Stimulated activated CD8-positive, alpha-beta memory T cell treated with anti-CD3 and anti-CD28 coated beads, Interleukin-7, amount 100 ng/mL, for 24 hours (primary cell): Measurements from ENCODE around the gene STAU1.
"Not testable (repeated sequence)": the region's sequence is repeated elsewhere in the genome, so short reads cannot be mapped to it uniquely, and the experiment has no call there.

Source experiments
- DNase-seq: peaks from one replicate; pipeline ENCODE4 v3.0.0-alpha.2; 2020; ENCODE audit warnings: low read depth

STAU1 gene

GRCh38 chr20:49165611-49166010, 22.5 kb downstream of the STAU1 start:
- no peak for DNase-seq

- no peak for DNase-seq
These were observed 24.4 kb downstream of the STAU1 start for GRCh38 chr20:49163696-49164095.

GRCh38 chr20:49161428-49162152, 26.5 kb downstream of the STAU1 start:
- no peak for DNase-seq

- no peak for DNase-seq
These were observed 27.8 kb downstream of the STAU1 start for GRCh38 chr20:49160057-49160929.

GRCh38 chr20:49157146-49157545, 31.0 kb downstream of the STAU1 start:
- DNase-seq: no peak

GRCh38 chr20:49156481-49156880, 31.7 kb downstream of the STAU1 start:
- no peak for DNase-seq

- DNase-seq: no peak
These were observed 36.7 kb downstream of the STAU1 start for GRCh38 chr20:49151436-49151835.

GRCh38 chr20:49149281-49150045, 38.7 kb downstream of the STAU1 start:
- no peak for DNase-seq

- no peak for DNase-seq
These were observed 39.5 kb downstream of the STAU1 start for GRCh38 chr20:49148601-49149000.

GRCh38 chr20:49147296-49147695, 40.8 kb downstream of the STAU1 start:
- DNase-seq: no peak

GRCh38 chr20:49146442-49147225, 41.5 kb downstream of the STAU1 start:
- DNase-seq: no peak

- no peak for DNase-seq
These were observed 47.3 kb downstream of the STAU1 start for GRCh38 chr20:49140834-49141233.

GRCh38 chr20:49140411-49140810, 47.7 kb downstream of the STAU1 start:
- no peak for DNase-seq

GRCh38 chr20:49138431-49138830, 49.7 kb downstream of the STAU1 start:
- no peak for DNase-seq

- DNase-seq: no peak
These were observed 51.1 kb downstream of the STAU1 start for GRCh38 chr20:49136817-49137571.

GRCh38 chr20:49134797-49135196, 53.3 kb downstream of the STAU1 start:
- DNase-seq: not testable (repeated sequence)

- DNase-seq: no peak
These were observed 54.6 kb downstream of the STAU1 start for GRCh38 chr20:49133571-49133970.

GRCh38 chr20:49132995-49133478, 55.1 kb downstream of the STAU1 start:
- DNase-seq: no peak

GRCh38 chr20:49123982-49124381, 64.2 kb downstream of the STAU1 start:
- no peak for DNase-seq

GRCh38 chr20:49122920-49123319, 65.2 kb downstream of the STAU1 start:
- no peak for DNase-seq

- DNase-seq: no peak
These were observed 68.1 kb downstream of the STAU1 start for GRCh38 chr20:49119988-49120387.
